Smooth muscle cell (in vitro differentiated cells): ENCODE measurements around the gene OSBPL8. TPM values are rescaled to one million over a fixed set of nuclear protein-coding genes. Genes with fewer than 3 reads are reported as not detected.

ENCODE experiments used
- DNase-seq: peaks from one replicate; lab custom pipeline; 2025; ENCODE audit not compliant: unreplicated experiment; lab: John Stamatoyannopoulos, UW
- H2AFZ ChIP-seq: fragments of 200-600 bp; sonication (generic); 2 replicates; pipeline ENCODE4 v1.6.0; 2016; ENCODE audit warnings: antibody characterized with exemption, low read depth, mild to moderate bottlenecking
- H3F3A ChIP-seq: fragments of 200-600 bp; sonication (generic); 2 replicates; pipeline ENCODE4 v1.6.0; 2017; ENCODE audit warnings: antibody characterized with exemption, low read depth
- H3K27ac ChIP-seq: fragments of 200-600 bp; sonication (generic); 2 replicates; pipeline ENCODE4 v1.5.1; 2016; ENCODE audit warnings: low read depth, mild to moderate bottlenecking
- H3K27me3 ChIP-seq: fragments of 200-600 bp; sonication (generic); 2 replicates; pipeline ENCODE4 v1.6.1; 2016; ENCODE audit warnings: low read depth, mild to moderate bottlenecking
- H3K36me3 ChIP-seq: fragments of 200-600 bp; sonication (generic); 2 replicates; pipeline ENCODE4 v1.5.1; 2016; ENCODE audit warnings: low read depth
- H3K4me1 ChIP-seq: fragments of 200-600 bp; sonication (generic); 2 replicates; pipeline ENCODE4 v1.5.1; 2016; ENCODE audit warnings: low read depth
- H3K4me2 ChIP-seq: fragments of 200-600 bp; sonication (generic); 2 replicates; pipeline ENCODE4 v1.6.0; 2016; ENCODE audit warnings: mild to moderate bottlenecking
- H3K4me3 ChIP-seq: fragments of 200-600 bp; sonication (generic); 2 replicates; pipeline ENCODE4 v1.5.1; 2016; ENCODE audit warnings: mild to moderate bottlenecking
- H3K79me2 ChIP-seq: fragments of 200-600 bp; sonication (generic); 2 replicates; pipeline ENCODE4 v1.6.0; 2016; ENCODE audit warnings: low read depth, mild to moderate bottlenecking
- H3K9ac ChIP-seq: fragments of 200-600 bp; sonication (generic); 2 replicates; pipeline ENCODE4 v1.6.0; 2016; ENCODE audit warnings: low read depth
- H3K9me3 ChIP-seq: fragments of 200-600 bp; sonication (generic); replicated peaks from 2 replicates; pipeline ENCODE4 v1.5.1; 2016; ENCODE audit warnings: low read depth
- H4K20me1 ChIP-seq: fragments of 200-600 bp; sonication (generic); 2 replicates; pipeline ENCODE4 v1.6.0; 2016; ENCODE audit warnings: low read depth
- WGBS: methylation state at CpG from one replicate; pipeline ENCODE4 v1.1.7; 2016; ENCODE audit warnings: low lambda C conversion rate; 5-methylcytosine and 5-hydroxymethylcytosine counted together
- polyA plus RNA-seq: library from polyadenylated mRNA; unstranded; fragments of >200 nt; fragmentation: Nextera tagmentation; extraction: Ambion mirVana; gene quantifications from 2 replicates; pipeline ENCODE4 v1.2.1, GENCODE V29; 2016
- total RNA-seq: library from RNA; depleted of rRNA; stranded (reverse); fragments of >200 nt; gene quantifications from 2 replicates; pipeline ENCODE4 v1.2.3, GENCODE V29; 2014
- TF ChIP-seq, protein P1 (sequence below): fragments of 200-600 bp; sonication (generic); IDR thresholded peaks from 2 replicates; pipeline ENCODE4 v1.5.1; 2017; ENCODE audit warnings: borderline replicate concordance, mild to moderate bottlenecking, antibody characterized with exemption; ENCODE audit not compliant: insufficient read depth, poor library complexity, severe bottlenecking

Gene OSBPL8
- total and polyA plus RNA-seq, 2 experiments from 2014 or later = 32.0 to 108 TPM

- Histone ChIP-seq H2AFZ (no peak overlapping the region), H3K4me3 (no peak overlapping the region), H3K36me3 (no peaks in the 10 kb centered on the region), H4K20me1 (peaks cover 16% of the 10 kb centered on the region), H3K9me3 (no peaks in the 10 kb centered on the region), H3K79me2 (peaks cover 19% of the 10 kb centered on the region), H3K27ac (no peak overlapping the region), H3K9ac (no peak overlapping the region), H3K4me1 (peaks cover 17% of the 10 kb centered on the region), H3K4me2 (no peak overlapping the region), H3K27me3 (no peaks in the 10 kb centered on the region), H3F3A (no peaks in the 10 kb centered on the region)
- TF ChIP-seq, protein P1, sequence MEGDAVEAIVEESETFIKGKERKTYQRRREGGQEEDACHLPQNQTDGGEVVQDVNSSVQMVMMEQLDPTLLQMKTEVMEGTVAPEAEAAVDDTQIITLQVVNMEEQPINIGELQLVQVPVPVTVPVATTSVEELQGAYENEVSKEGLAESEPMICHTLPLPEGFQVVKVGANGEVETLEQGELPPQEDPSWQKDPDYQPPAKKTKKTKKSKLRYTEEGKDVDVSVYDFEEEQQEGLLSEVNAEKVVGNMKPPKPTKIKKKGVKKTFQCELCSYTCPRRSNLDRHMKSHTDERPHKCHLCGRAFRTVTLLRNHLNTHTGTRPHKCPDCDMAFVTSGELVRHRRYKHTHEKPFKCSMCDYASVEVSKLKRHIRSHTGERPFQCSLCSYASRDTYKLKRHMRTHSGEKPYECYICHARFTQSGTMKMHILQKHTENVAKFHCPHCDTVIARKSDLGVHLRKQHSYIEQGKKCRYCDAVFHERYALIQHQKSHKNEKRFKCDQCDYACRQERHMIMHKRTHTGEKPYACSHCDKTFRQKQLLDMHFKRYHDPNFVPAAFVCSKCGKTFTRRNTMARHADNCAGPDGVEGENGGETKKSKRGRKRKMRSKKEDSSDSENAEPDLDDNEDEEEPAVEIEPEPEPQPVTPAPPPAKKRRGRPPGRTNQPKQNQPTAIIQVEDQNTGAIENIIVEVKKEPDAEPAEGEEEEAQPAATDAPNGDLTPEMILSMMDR = no peak
- 69% methylated on average over 3 of the region's 3 CpGs for WGBS
- no peak for DNase-seq
These were observed 2.6 kb upstream of the OSBPL8 start for GRCh38 chr12:76562130-76562529.

DNA sequence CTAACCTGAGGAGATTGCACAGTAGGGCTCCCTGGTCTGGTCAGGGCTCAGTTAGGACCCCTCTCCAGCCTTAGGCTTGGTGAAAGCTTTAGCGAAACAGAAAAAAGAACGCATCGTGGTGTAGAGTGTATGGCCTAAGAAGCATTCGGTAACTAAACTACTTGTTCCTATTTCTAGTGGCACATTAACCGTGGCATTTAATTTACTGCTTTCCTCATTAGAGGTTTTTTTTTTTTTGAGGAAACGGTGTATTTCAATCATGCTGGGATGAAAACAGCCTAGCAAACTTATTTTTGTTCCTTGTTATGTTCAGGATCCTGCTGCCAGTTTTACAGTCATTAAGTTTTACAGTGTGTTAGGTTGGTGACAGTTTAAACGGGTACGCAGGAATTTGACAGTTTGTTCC is 518 bp upstream of the OSBPL8 start:
- Histone ChIP-seq H3K9ac (peak overlapping the region; percentile 97), H3K4me2 (peak overlapping the region; percentile 97), H3K9me3 (no peaks in the 10 kb centered on the region), H2AFZ (peak overlapping the region; percentile 99), H3F3A (no peaks in the 10 kb centered on the region), H3K79me2 (peaks cover 40% of the 10 kb centered on the region), H3K4me1 (peaks cover 21% of the 10 kb centered on the region), H3K4me3 (peak overlapping the region; percentile 97), H3K27ac (peak overlapping the region; percentile 90), H3K36me3 (no peaks in the 10 kb centered on the region), H4K20me1 (peaks cover 34% of the 10 kb centered on the region), H3K27me3 (no peaks in the 10 kb centered on the region)
- TF ChIP-seq, protein P1 = no peak
- DNase-seq = no peak
- 17% methylated on average over 8 of the region's 8 CpGs for WGBS

GRCh38 chr12:76558684-76559399 is 729 bp downstream of the OSBPL8 start:
- peak overlapping the region; percentile 97 for H3K4me2 ChIP-seq
- H3K4me3 ChIP-seq = peak overlapping the region; percentile 97
- peaks cover 45% of the 10 kb centered on the region for H4K20me1 ChIP-seq
- peaks cover 52% of the 10 kb centered on the region for H3K79me2 ChIP-seq
- H3K9ac ChIP-seq = peak overlapping the region; percentile 97
- H3F3A ChIP-seq = no peaks in the 10 kb centered on the region
- H3K36me3 ChIP-seq = no peaks in the 10 kb centered on the region
- DNase-seq = peak; percentile 46
- peaks cover 21% of the 10 kb centered on the region for H3K4me1 ChIP-seq
- TF ChIP-seq, protein P1 = no peak
- peak overlapping the region; percentile 90 for H3K27ac ChIP-seq
- no peaks in the 10 kb centered on the region for H3K9me3 ChIP-seq
- under 1% methylated on average over 33 of the region's 33 CpGs for WGBS
- H3K27me3 ChIP-seq = no peaks in the 10 kb centered on the region
- peak overlapping the region; percentile 99 for H2AFZ ChIP-seq

DNA sequence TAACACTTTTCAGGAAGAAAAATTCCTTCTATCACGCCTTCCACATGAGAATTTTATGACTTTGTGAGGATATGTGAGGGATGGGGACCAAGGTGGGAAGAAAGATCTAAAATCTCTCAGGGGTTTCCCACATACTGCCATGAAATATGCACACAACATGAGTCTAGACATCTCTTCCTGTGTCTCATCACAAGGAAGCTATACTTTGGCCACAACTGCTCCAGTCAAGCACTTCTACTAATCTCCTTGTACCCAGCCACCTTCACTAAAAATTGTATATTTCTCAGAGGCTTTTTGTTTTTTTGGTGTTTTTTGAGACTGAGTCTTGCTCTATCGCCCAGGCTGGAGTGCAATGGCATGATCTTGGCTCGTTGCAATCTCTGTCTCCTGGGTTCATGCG is 3.2 kb downstream of the OSBPL8 start:
- Histone ChIP-seq H3K27me3 (no peaks in the 10 kb centered on the region), H3K79me2 (peaks cover 75% of the 10 kb centered on the region), H3K36me3 (no peaks in the 10 kb centered on the region), H3K4me1 (peaks cover 21% of the 10 kb centered on the region), H3K4me3 (no peak overlapping the region), H3K9me3 (no peaks in the 10 kb centered on the region), H2AFZ (no peak overlapping the region), H3K4me2 (peak overlapping the region; percentile 97), H3K9ac (no peak overlapping the region), H3K27ac (peak overlapping the region; percentile 76), H4K20me1 (peaks cover 68% of the 10 kb centered on the region), H3F3A (no peaks in the 10 kb centered on the region)
- no peak for DNase-seq
- TF ChIP-seq, protein P1 = no peak
- 86% methylated on average over 4 of the region's 4 CpGs for WGBS
